SK-N-SH (cell line): ENCODE measurements around the gene TEAD3. TPM values are rescaled to one million over a fixed set of nuclear protein-coding genes. Genes with fewer than 3 reads are reported as not detected.

Experiments used
- CTCF ChIA-PET: fragments of 300-600, 350-600 bp; formaldehyde crosslinking; extraction: SDS; loops from one replicate; lab custom pipeline; 2021; lab: Yijun Ruan, JAX
- POLR2A ChIA-PET: fragments of 350-600 bp; sonication (Branson Sonifier 250); formaldehyde crosslinking; extraction: SDS; loops from one replicate; lab custom pipeline; 2020; ENCODE audit warnings: antibody characterized with exemption, inconsistent platforms; lab: Yijun Ruan, JAX
- DNase-seq: peaks from one replicate; pipeline ENCODE4 v3.0.0; 2012
- H2AFZ ChIP-seq: fragments of 200-600 bp; sonication (generic); 2 replicates; pipeline ENCODE4 v1.8.1; 2016; ENCODE audit warnings: antibody characterized with exemption, mild to moderate bottlenecking, low read depth
- H3F3A ChIP-seq: fragments of 200-600 bp; sonication (generic); replicated peaks from 2 replicates; pipeline ENCODE3; 2016; ENCODE audit warnings: antibody characterized with exemption, mild to moderate bottlenecking; ENCODE audit not compliant: insufficient read depth
- H3K27ac ChIP-seq, 2 experiments: fragments of 200-500 bp in 1 of 2; fragments of 200-600 bp in 1 of 2; sonication (Bioruptor generic) in 1 of 2; sonication (generic), shearing (Covaris generic) in 1 of 2; 2 replicates each; pipeline versions ENCODE4 v1.5.1 to v1.6.1; 2014 to 2016; ENCODE audit warnings: low read depth in 2 of 2, inconsistent platforms in 1 of 2, low read length in 1 of 2, mild to moderate bottlenecking in 1 of 2, mixed read lengths in 1 of 2
- H3K27me3 ChIP-seq: fragments of 200-600 bp; sonication (generic), shearing (Covaris generic); 2 replicates; pipeline ENCODE4 v1.6.1; 2016; ENCODE audit warnings: mixed run types; ENCODE audit not compliant: insufficient read depth
- H3K36me3 ChIP-seq, 2 experiments: fragments of 200-500 bp in 1 of 2; fragments of 200-600 bp in 1 of 2; sonication (Bioruptor generic) in 1 of 2; sonication (generic) in 1 of 2; replicated peaks in 1 of 2; 2 replicates each; pipeline versions ENCODE3 to v1.5.1; 2014 to 2016; ENCODE audit warnings: low read length in 1 of 2, mild to moderate bottlenecking in 1 of 2; ENCODE audit not compliant: insufficient read depth in 2 of 2, control insufficient read depth in 1 of 2
- H3K4me1 ChIP-seq, 2 experiments: fragments of 200-500 bp in 1 of 2; fragments of 200-600 bp in 1 of 2; sonication (Bioruptor generic) in 1 of 2; sonication (generic), shearing (Covaris generic) in 1 of 2; 2 replicates each; pipeline versions ENCODE4 v1.5.1 to v1.6.1; 2014 to 2016; ENCODE audit warnings: low read depth in 1 of 2, low read length in 1 of 2, mixed run types in 1 of 2; ENCODE audit not compliant: insufficient read depth in 2 of 2, control insufficient read depth in 1 of 2
- H3K4me2 ChIP-seq: fragments of 200-600 bp; sonication (generic), shearing (Covaris generic); 2 replicates; pipeline ENCODE4 v1.6.1; 2017; ENCODE audit warnings: mixed run types
- H3K4me3 ChIP-seq, 2 experiments: fragments of 200-500 bp in 1 of 2; fragments of 200-600 bp in 1 of 2; sonication (Bioruptor generic) in 1 of 2; sonication (generic), shearing (Covaris generic) in 1 of 2; 2 replicates each; pipeline versions ENCODE4 v1.5.1 to v1.8.1; 2014 to 2016; ENCODE audit warnings: low read depth in 2 of 2, inconsistent platforms in 1 of 2, low read length in 1 of 2, mild to moderate bottlenecking in 1 of 2, mixed read lengths in 1 of 2, moderate library complexity in 1 of 2
- H3K79me2 ChIP-seq: fragments of 200-600 bp; sonication (generic); 2 replicates; pipeline ENCODE4 v1.8.1; 2017; ENCODE audit warnings: mild to moderate bottlenecking; ENCODE audit not compliant: insufficient read depth
- H3K9ac ChIP-seq: fragments of 200-600 bp; sonication (generic); 2 replicates; pipeline ENCODE4 v1.6.1; 2017; ENCODE audit warnings: mixed run types
- H3K9me2 ChIP-seq: fragments of 200-600 bp; sonication (generic); 2 replicates; pipeline ENCODE4 v1.6.1; 2017; ENCODE audit warnings: mixed run types
- H3K9me3 ChIP-seq: fragments of 200-600 bp; sonication (generic); 2 replicates; pipeline ENCODE4 v1.6.1; 2017; ENCODE audit warnings: mixed run types, mild to moderate bottlenecking, moderate library complexity
- H4K20me1 ChIP-seq: fragments of 200-600 bp; sonication (generic); 2 replicates; pipeline ENCODE4 v1.6.1; 2017; ENCODE audit warnings: mild to moderate bottlenecking, mixed run types; ENCODE audit not compliant: insufficient read depth
- CHD2 ChIP-seq: fragments of 150-350 bp; IDR thresholded peaks from 2 replicates; pipeline ENCODE4 v1.6.1; 2018; ENCODE audit warnings: low read length; ENCODE audit not compliant: partially characterized antibody
- FOSL2 ChIP-seq: IDR thresholded peaks from 2 replicates; pipeline ENCODE4 v1.4.0; 2012; ENCODE audit warnings: low read depth, mild to moderate bottlenecking, moderate library complexity, borderline replicate concordance
- NFIC ChIP-seq: IDR thresholded peaks from 2 replicates; pipeline ENCODE4 v1.4.0; 2012; ENCODE audit warnings: borderline replicate concordance
- TCF12 ChIP-seq: IDR thresholded peaks from 2 replicates; pipeline ENCODE4 v1.4.0; 2012
- TEAD4 ChIP-seq: IDR thresholded peaks from 2 replicates; pipeline ENCODE4 v1.4.0; 2012; ENCODE audit warnings: mild to moderate bottlenecking, borderline replicate concordance; ENCODE audit not compliant: insufficient read depth
- WGBS: methylation state at CpG from one replicate; pipeline ENCODE4 v1.1.6; 2017; ENCODE audit warnings: low lambda C conversion rate; 5-methylcytosine and 5-hydroxymethylcytosine counted together
- polyA plus RNA-seq, 3 experiments: library from polyadenylated mRNA; depleted of rRNA; stranded (reverse); fragments of >200 nt; gene quantifications; 2 replicates each; pipeline ENCODE4 v1.2.3, GENCODE V29; 2012
- small RNA-seq, 7 experiments: library from RNA; depleted of rRNA; stranded (forward); fragments of <200 nt; gene quantifications; one replicate each; pipeline ENCODE3, GENCODE V24; 2012

Gene TEAD3
- polyA plus RNA-seq, 1 of the 3 experiments (the other 2 are of a cell fraction), result 7.1 TPM

DNA sequence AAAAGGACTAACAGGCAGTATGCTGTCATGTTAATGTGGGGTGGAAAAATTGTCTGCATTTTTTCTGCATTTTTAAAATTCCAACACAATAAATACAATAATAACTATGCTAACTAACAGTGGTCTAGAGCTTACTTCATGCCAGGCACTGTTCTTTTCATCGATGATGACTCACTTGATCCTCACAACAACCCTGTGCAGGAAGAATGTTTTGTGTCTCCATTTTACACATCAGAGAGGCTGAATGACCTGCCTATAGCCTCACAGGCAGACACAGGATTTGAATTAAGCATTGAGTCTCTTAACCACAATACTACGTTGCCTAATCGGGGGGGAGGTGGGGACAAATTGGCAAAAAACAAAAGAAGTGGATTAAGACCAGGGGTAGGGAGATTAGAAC lies 71.6 kb downstream of the TEAD3 start:
- Histone ChIP-seq H3K4me2 (no peak overlapping the region), H3K9me3 (peaks cover 11% of the 10 kb centered on the region; the same call in 1 of the 2 replicates), H3K4me1 (peaks cover 0 to 21% of the 10 kb centered on the region in 2 experiments; a peak in 2 of 4 replicates), H4K20me1 (no peaks in the 10 kb centered on the region), H3K9ac (no peak overlapping the region)
- CTCF ChIA-PET, result interaction anchor here (1.2 to 1.8 kb wide), 2 partner anchors 10 to 83 kb away, joined by 3 read pairs; no protein-coding TSS in a partner anchor
- 49% methylated on average over 3 of the region's 3 CpGs for whole genome bisulfite sequencing
- TF ChIP-seq TEAD4, result peak; percentile 52; the same call in 1 of the 2 replicates
- 0 out of 2 replicates have a peak, but pooled peaks have one; percentile 19 for TF ChIP-seq NFIC
- 0 out of 2 replicates have a peak, but pooled peaks have one; percentile 24 for TF ChIP-seq TCF12
- no peak for TF ChIP-seq CHD2
- peak; percentile 75 for TF ChIP-seq FOSL2
- TF ChIP-seq, all 33 proteins: peak for 4
- Histone ChIP-seq H3K79me2 (no peaks in the 10 kb centered on the region), H3K27me3 (no peaks in the 10 kb centered on the region), H2AFZ (no peak overlapping the region), H3K27ac (peak overlapping the region in 1 of 2 experiments; percentile 55; a peak in 2 of 4 replicates), H3K4me3 (no peak overlapping the region), H3K9me2 (no peaks in the 10 kb centered on the region), H3K36me3 (peaks cover 13% of the 10 kb centered on the region in 2 experiments), H3F3A (no peaks in the 10 kb centered on the region)
- POLR2A ChIA-PET, result no interaction called here
- no peak for DNase-seq

Small RNA genes within 50 kb of the gene (small RNA-seq; reads per million reads assigned to genes)
- gene MIR7111, result 0 to 2.1 (median 0) reads per million in 7 experiments

Other genes with a start within 250 kb of the TEAD3 start
- gene ZNF76, start 237.3 kb downstream of the TEAD3 start, polyA plus RNA-seq (2012; rRNA removed), result 19.7 and 22.4 TPM in 2 replicates
- gene DEF6, start 199.3 kb downstream of the TEAD3 start, polyA plus RNA-seq (2012; rRNA removed), result 0.13 and 0.16 TPM in 2 replicates
- 11.5 and 13.3 TPM in 2 replicates for gene PPARD, start 154.5 kb downstream of the TEAD3 start, polyA plus RNA-seq (2012; rRNA removed)
- gene FANCE, start 44.7 kb downstream of the TEAD3 start, polyA plus RNA-seq (2012; rRNA removed), result 5.8 and 6.5 TPM in 2 replicates
- gene RPL10A, start 28.7 kb downstream of the TEAD3 start, polyA plus RNA-seq (2012; rRNA removed), result 2,393 and 3,548 TPM in 2 replicates
- gene TULP1, start 15.8 kb upstream of the TEAD3 start, polyA plus RNA-seq (2012; rRNA removed), result not detected in 2 replicates
- gene FKBP5, start 191.8 kb upstream of the TEAD3 start, polyA plus RNA-seq (2012; rRNA removed), result 4.2 and 5.1 TPM in 2 replicates
- 1.6 and 2.0 TPM in 2 replicates for gene ARMC12, start 240.0 kb upstream of the TEAD3 start, polyA plus RNA-seq (2012; rRNA removed)